SK-N-SH treated with all-trans-retinoic acid at 6 μM for 48 hours (cell line): ENCODE measurements around the gene NUP62CL.

Experiments used
- ATAC-seq: fragments of 200-7000 bp; cut with Tn5 transposase; 3 replicates; pipeline ENCODE4 v1.9.1; 2020; ENCODE audit warnings: mild to moderate bottlenecking, moderate library complexity
- ARNTL ChIP-seq: fragments of 450-650 bp; formaldehyde crosslinking; IDR thresholded peaks from 2 replicates; pipeline ENCODE4 v1.5.0; 2020; ENCODE audit warnings: low read depth, mild to moderate bottlenecking, moderate library complexity, borderline replicate concordance
- BACH2 ChIP-seq: fragments of 250-450 bp; sonication (Bioruptor Pico); IDR thresholded peaks from 2 replicates; pipeline ENCODE4 v1.9.0; 2021; ENCODE audit warnings: mild to moderate bottlenecking, borderline replicate concordance
- CSRNP3 ChIP-seq: fragments of 250-450 bp; sonication (Bioruptor Pico); IDR thresholded peaks from 2 replicates; pipeline ENCODE4 v1.5.1; 2021; ENCODE audit warnings: mild to moderate bottlenecking, moderate library complexity
- GLIS3 ChIP-seq: fragments of 250-450 bp; sonication (Bioruptor Pico); IDR thresholded peaks from 2 replicates; pipeline ENCODE4 v1.5.0; 2020; ENCODE audit warnings: mild to moderate bottlenecking, moderate library complexity
- ISL1 ChIP-seq: fragments of 250-450 bp; sonication (Bioruptor Pico); IDR thresholded peaks from 2 replicates; pipeline ENCODE4 v2.1.2; 2022; ENCODE audit warnings: mild to moderate bottlenecking, moderate library complexity
- OSR1 ChIP-seq: fragments of 250-450 bp; sonication (Bioruptor Pico); IDR thresholded peaks from 2 replicates; pipeline ENCODE4 v1.8.0; 2022; ENCODE audit warnings: moderate library complexity, mild to moderate bottlenecking, inconsistent platforms
- POU6F1 ChIP-seq: fragments of 250-450 bp; sonication (Bioruptor Pico); IDR thresholded peaks from 2 replicates; pipeline ENCODE4 v1.8.0; 2021; ENCODE audit warnings: low read depth, mild to moderate bottlenecking, moderate library complexity, borderline replicate concordance
- RARB ChIP-seq: fragments of 250-450 bp; sonication (Bioruptor Pico); IDR thresholded peaks from 2 replicates; pipeline ENCODE4 v1.8.0; 2021; ENCODE audit warnings: mild to moderate bottlenecking, moderate library complexity
- SNAI2 ChIP-seq: fragments of 250-450 bp; sonication (Bioruptor Pico); IDR thresholded peaks from 2 replicates; pipeline ENCODE4 v1.5.0; 2020; ENCODE audit warnings: mild to moderate bottlenecking, moderate library complexity
- TCF4 ChIP-seq: fragments of 250-450 bp; sonication (Bioruptor Pico); IDR thresholded peaks from 2 replicates; pipeline ENCODE4 v1.8.0; 2021; ENCODE audit warnings: mild to moderate bottlenecking, moderate library complexity, borderline replicate concordance
- ZC3H10 ChIP-seq: fragments of 250-450 bp; sonication (Bioruptor Pico); IDR thresholded peaks from 2 replicates; pipeline ENCODE4 v1.5.1; 2021; ENCODE audit warnings: mild to moderate bottlenecking, moderate library complexity
- ZFP3 ChIP-seq: fragments of 250-450 bp; sonication (Bioruptor Pico); IDR thresholded peaks from 2 replicates; pipeline ENCODE4 v1.5.0; 2020; ENCODE audit warnings: mild to moderate bottlenecking, moderate library complexity
- ZFP30 ChIP-seq: fragments of 450-650 bp; formaldehyde crosslinking; IDR thresholded peaks from 2 replicates; pipeline ENCODE4 v1.5.0; 2022; ENCODE audit warnings: mild to moderate bottlenecking, moderate library complexity
- ZNF565 ChIP-seq: fragments of 450-650 bp; formaldehyde crosslinking; conservative IDR thresholded peaks from 2 replicates; pipeline ENCODE4 v1.5.0; 2020; ENCODE audit warnings: low read depth, mild to moderate bottlenecking, moderate library complexity
- ZNF70 ChIP-seq: fragments of 450-650 bp; formaldehyde crosslinking; IDR thresholded peaks from 2 replicates; pipeline ENCODE4 v1.5.0; 2020; ENCODE audit warnings: mild to moderate bottlenecking, moderate library complexity
- ZNF8 ChIP-seq: fragments of 450-650 bp; formaldehyde crosslinking; IDR thresholded peaks from 2 replicates; pipeline ENCODE4 v1.5.0; 2020; ENCODE audit warnings: mild to moderate bottlenecking, moderate library complexity
- TF ChIP-seq, protein P1 (sequence below): fragments of 250-450 bp; sonication (Bioruptor Pico); IDR thresholded peaks from 2 replicates; pipeline ENCODE4 v1.5.1; 2020; ENCODE audit warnings: low read depth, mild to moderate bottlenecking, moderate library complexity

The NUP62CL gene

GRCh38 chrX:107135049-107135964 is 70.9 kb downstream of the NUP62CL start:
- no peak for TF ChIP-seq POU6F1
- TF ChIP-seq TCF4 = no peak
- no peak for TF ChIP-seq SNAI2 (CRISPR knock-in tag)
- no peak for TF ChIP-seq RARB (CRISPR knock-in tag)
- no peak for TF ChIP-seq ZC3H10 (CRISPR knock-in tag)
- TF ChIP-seq BACH2 (CRISPR knock-in tag) = no peak
- no peak for TF ChIP-seq ZFP3 (CRISPR knock-in tag)
- TF ChIP-seq CSRNP3 (CRISPR knock-in tag) = no peak
- TF ChIP-seq, protein P1, sequence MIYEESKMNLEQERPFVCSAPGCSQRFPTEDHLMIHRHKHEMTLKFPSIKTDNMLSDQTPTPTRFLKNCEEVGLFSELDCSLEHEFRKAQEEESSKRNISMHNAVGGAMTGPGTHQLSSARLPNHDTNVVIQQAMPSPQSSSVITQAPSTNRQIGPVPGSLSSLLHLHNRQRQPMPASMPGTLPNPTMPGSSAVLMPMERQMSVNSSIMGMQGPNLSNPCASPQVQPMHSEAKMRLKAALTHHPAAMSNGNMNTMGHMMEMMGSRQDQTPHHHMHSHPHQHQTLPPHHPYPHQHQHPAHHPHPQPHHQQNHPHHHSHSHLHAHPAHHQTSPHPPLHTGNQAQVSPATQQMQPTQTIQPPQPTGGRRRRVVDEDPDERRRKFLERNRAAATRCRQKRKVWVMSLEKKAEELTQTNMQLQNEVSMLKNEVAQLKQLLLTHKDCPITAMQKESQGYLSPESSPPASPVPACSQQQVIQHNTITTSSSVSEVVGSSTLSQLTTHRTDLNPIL (CRISPR knock-in tag) = no peak
- TF ChIP-seq GLIS3 (CRISPR knock-in tag) = no peak
- TF ChIP-seq ISL1 (CRISPR knock-in tag) = no peak
- ATAC-seq = no peak

GRCh38 chrX:107123750-107124149 is 82.5 kb downstream of the NUP62CL start:
- ATAC-seq = no peak
- TF ChIP-seq ZFP3 (CRISPR knock-in tag) (no peak), ZNF8 (CRISPR knock-in tag) (no peak), ARNTL (CRISPR knock-in tag) (no peak), ISL1 (CRISPR knock-in tag) (no peak), TCF4 (no peak), OSR1 (no peak), SNAI2 (CRISPR knock-in tag) (no peak), CSRNP3 (CRISPR knock-in tag) (no peak), ZFP30 (CRISPR knock-in tag) (no peak), ZC3H10 (CRISPR knock-in tag) (no peak)
- TF ChIP-seq, protein P1 (CRISPR knock-in tag) = no peak

- ATAC-seq = no peak
Measured at GRCh38 chrX:107119283-107119682, 87.0 kb downstream of the NUP62CL start.

DNA sequence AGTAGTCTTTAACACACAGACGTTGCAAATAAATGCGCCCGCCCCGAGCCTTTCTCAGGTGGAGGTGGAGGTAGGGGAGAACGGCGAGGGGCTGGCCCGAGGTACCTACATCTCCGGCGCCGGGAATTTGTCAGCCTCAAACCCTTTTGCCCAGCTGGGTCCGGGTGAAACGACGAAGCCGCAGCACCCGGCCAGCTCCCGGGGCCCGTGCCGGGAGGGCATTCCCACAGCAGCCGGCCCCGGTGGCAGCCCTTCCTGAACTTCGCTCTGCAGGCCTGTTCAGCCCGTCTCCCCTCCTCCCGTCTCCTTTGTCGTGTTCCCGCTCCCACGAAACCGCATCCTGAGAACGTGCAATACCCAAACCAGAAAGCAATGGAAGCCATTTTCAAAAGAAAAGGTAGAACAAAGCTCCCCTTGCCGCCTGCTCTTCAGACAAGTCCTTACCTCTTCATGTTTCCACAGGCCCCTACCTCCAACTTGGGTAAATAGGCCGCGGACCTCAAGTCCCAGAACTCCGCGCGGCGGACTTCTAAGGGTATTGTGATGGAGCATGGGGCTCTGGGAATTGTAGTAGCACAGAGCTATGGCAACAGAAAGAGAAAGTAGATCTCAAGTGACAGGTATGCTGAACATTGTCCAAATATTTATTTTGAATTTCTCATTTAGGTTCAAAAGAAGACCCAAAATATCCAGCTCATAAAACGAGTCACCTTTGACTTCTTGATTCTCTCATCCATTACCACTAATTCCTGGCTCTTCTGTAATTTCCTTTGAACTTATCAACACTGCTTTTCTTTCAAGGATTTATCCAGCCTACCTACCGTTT is 87.7 kb downstream of the NUP62CL start, which contains the start of gene RBM41:
Gene RBM41 (minus strand): TSS at position 501 of the 826 bp plus-strand sequence. CDS start 49 bp downstream, at position 452.
- ATAC-seq = peak; percentile 100
- 0 out of 2 replicates have a peak, but pooled peaks have one; percentile 12 for TF ChIP-seq ZFP3 (CRISPR knock-in tag)
- TF ChIP-seq CSRNP3 (CRISPR knock-in tag) = no peak
- TF ChIP-seq ZNF565 (CRISPR knock-in tag) = no peak
- no peak for TF ChIP-seq RARB (CRISPR knock-in tag)
- TF ChIP-seq ZNF8 (CRISPR knock-in tag) = no peak
- TF ChIP-seq GLIS3 (CRISPR knock-in tag) = no peak
- no peak for TF ChIP-seq ZNF70 (CRISPR knock-in tag)
- TF ChIP-seq, all 23 proteins: peak for 1

More at GRCh38 chrX:107119283-107119682, 87.0 kb downstream of the NUP62CL start:
- TF ChIP-seq RARB (CRISPR knock-in tag) = no peak
- no peak for TF ChIP-seq OSR1
- TF ChIP-seq GLIS3 (CRISPR knock-in tag) = no peak
